ENCODE results near the gene ENSA.
"Not testable (repeated sequence)": the region's sequence is repeated elsewhere in the genome, so short reads cannot be mapped to it uniquely, and the experiment has no call there.

Gene ENSA

GRCh38 chr1:150574260-150575071, 54.9 kb downstream of the ENSA start:
- TF ChIP-seq CTCF (IDR thresholded peaks at IDR 0.05), result no peak
- peaks cover 38% of the 10 kb centered on the region for H3K79me2 ChIP-seq
- H3K4me2 ChIP-seq (ENCODE audit: low read length), result peak overlapping the region; percentile 64
- peaks cover 10% of the 10 kb centered on the region for H3K4me1 ChIP-seq
- no peak overlapping the region for H3K27ac ChIP-seq
- no peaks in the 10 kb centered on the region for H3K36me3 ChIP-seq (ENCODE audit: control insufficient read depth, insufficient read depth, low read length)
- no peak overlapping the region for H2AFZ ChIP-seq
- no peaks in the 10 kb centered on the region for H3K9me3 ChIP-seq (ENCODE audit: control insufficient read depth, low read length)
- H3K9ac ChIP-seq, result no peak overlapping the region
- H3K4me3 ChIP-seq (ENCODE audit: low read depth, low read length), result peak overlapping the region; percentile 99
- H3K27me3 ChIP-seq (ENCODE audit: control insufficient read depth, insufficient read depth, low read length), result no peaks in the 10 kb centered on the region

GRCh38 chr1:150573648-150574071, 55.8 kb downstream of the ENSA start:
- not testable (repeated sequence) for H3K4me3 ChIP-seq (ENCODE audit: low read depth, low read length); H3K36me3 ChIP-seq (ENCODE audit: control insufficient read depth, insufficient read depth, low read length); H3K27ac ChIP-seq; H3K4me2 ChIP-seq (ENCODE audit: low read length); H3K9me3 ChIP-seq (ENCODE audit: control insufficient read depth, low read length); H3K27me3 ChIP-seq (ENCODE audit: control insufficient read depth, insufficient read depth, low read length); H2AFZ ChIP-seq; H3K9ac ChIP-seq
- Histone ChIP-seq H3K4me1 (peaks cover 13% of the 10 kb centered on the region), H3K79me2 (peaks cover 34% of the 10 kb centered on the region)

- Histone ChIP-seq H3K9me3 (ENCODE audit: control insufficient read depth, low read length) (no peaks in the 10 kb centered on the region), H3K4me3 (ENCODE audit: low read depth, low read length) (peak overlapping the region; percentile 12), H3K79me2 (peaks cover 30% of the 10 kb centered on the region), H2AFZ (no peak overlapping the region), H3K9ac (no peak overlapping the region), H3K36me3 (ENCODE audit: control insufficient read depth, insufficient read depth, low read length) (no peaks in the 10 kb centered on the region), H3K4me1 (peaks cover 17% of the 10 kb centered on the region), H3K27ac (no peak overlapping the region), H3K27me3 (ENCODE audit: control insufficient read depth, insufficient read depth, low read length) (no peaks in the 10 kb centered on the region), H3K4me2 (ENCODE audit: low read length) (no peak overlapping the region)
- TF ChIP-seq CTCF (IDR thresholded peaks at IDR 0.05), result no peak
Measured at GRCh38 chr1:150572918-150573647, 56.3 kb downstream of the ENSA start.

Data from parathyroid adenoma (tissue), 2 donors.